Measurements from ENCODE around the gene TSKU. TPM values are rescaled to one million over a fixed set of nuclear protein-coding genes. Genes with fewer than 3 reads are reported as not detected.

TSKU gene
- total RNA-seq, 1 donor from 2014 or later = 48.8 TPM

DNA sequence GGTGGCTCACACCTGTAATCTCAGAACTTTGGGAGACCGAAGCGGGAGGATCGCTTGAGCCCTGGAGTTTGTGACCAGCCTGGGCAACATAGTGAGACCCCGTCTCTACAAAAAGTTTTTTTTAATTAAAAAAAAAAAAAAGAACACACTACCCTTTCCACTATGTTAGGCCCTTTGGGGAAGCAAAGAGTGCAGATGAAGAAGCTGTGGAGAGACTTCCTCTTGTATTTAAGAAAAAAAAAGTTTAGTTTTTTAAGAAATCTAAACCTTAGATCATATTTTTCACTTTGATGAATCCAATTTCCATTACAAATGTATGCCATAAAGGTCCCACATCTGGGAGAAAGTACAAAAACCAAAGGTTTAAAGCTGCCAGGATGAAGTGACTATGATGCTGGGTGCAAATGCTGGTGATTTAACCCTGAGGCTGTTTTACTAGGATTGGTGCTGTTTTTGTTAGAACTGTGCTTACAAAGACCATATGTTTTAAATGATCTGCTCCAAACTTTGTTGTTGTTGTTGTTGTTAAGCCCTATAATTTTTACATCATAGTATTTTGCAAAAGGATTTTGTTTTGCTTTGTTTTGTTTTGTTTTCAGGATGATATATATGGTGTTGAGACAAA is 48.6 kb downstream of the TSKU start:
- intact Hi-C loops (cut with DNase I) = no loop called here
- DNase-seq (ENCODE audit: low spot score) (no peak), ATAC-seq (no peak)

DNA sequence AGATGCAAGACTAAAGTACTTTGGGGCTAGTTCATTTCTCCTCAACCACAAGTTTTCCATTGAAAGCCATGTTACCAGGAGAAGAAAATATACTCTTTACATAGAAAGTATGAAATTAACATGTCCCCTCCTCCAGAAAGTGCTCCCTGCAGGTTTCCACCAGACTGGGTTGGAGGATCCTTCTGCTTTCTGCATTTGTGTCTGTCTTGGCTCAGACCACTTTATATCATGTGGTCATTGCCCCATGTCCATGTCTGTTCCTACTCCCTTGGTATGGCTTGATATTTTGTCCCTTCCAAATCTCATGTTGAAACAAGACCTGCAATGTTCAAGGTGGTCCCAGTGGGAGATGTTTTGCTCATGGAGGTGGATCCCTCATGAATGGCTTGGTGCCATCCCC is 49.2 kb downstream of the TSKU start:
- DNase-seq (ENCODE audit: low spot score) (no peak), ATAC-seq (no peak)
- intact Hi-C loops (cut with DNase I) = no loop called here

DNA sequence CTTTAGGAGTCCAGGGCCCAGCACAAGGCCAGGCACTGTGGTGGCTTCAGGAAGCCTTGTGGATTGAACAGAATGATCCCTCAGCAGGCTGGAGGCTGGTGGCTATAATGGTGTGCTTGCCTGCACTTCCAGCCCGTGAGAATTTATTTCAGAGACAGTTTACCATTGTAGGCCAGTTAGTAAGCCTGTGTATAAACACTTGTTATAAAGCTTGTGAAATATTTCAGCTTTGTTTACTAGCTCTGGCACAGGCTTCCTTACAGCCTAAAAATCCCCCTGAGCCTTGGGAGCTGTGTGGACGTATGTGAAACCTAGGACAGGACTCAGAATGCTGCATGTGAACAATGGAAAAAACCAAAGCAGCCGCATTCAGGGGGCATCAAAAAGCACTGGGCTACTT is 51.0 kb downstream of the TSKU start:
- intact Hi-C loops (cut with DNase I) = no loop called here
- ATAC-seq (no peak), DNase-seq (ENCODE audit: low spot score) (no peak)

DNA sequence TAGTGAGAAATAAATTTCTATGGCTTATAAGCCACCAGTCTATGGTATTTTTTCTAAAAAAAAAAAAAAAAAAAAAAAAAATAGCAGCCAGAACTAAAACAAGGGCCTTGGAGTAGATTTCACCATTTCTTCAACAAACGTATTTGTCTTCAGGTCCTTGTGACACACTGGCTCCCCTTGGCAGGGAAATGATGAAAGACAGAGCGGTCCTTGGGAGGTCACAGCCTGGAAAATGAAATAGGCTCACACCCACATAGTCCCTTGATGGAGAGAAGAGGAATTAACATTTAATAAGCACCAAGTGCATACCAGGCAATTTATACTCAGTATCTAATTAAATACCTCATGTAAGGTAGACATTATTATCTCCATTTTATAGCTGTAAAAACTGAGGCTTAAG is 51.9 kb downstream of the TSKU start:
- ATAC-seq = no peak
- intact Hi-C loops (cut with DNase I) = no loop called here
- DNase-seq (ENCODE audit: low spot score) = no peak

DNA sequence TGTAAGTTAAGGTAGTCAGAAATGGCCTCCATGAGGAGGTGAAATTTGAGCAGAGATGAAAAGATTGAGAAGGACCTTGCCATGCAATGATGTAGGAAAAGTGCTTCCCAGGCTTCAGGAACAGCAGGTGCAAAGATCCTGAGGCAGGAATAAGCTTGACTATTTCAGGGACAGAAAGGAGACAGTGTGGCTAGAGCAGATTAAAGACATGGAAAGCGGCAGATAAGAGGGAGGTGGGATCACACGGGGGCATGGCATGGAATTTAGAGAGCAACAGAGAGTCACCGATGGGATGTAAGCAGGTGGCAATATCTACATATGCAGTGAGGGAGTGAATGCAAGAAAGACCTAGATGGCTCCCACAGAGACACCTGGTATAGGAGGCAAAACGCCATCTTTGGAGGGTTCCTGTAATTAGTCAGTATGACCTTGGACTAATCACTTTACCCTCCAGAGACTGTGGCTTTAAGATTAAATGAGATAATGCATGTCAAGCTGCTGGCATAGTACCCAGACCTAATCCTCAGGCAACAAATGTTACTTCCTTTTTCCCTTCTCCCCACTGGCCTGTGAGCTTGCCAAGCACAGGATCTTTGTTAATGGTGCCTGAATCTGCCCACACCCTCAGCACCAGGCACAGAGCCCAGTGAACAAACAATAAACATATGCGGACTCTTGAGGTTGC is 52.9 kb downstream of the TSKU start:
- ATAC-seq (peak; percentile 52), DNase-seq (ENCODE audit: low spot score) (no peak)
- intact Hi-C loops (cut with DNase I) = no loop called here

DNA sequence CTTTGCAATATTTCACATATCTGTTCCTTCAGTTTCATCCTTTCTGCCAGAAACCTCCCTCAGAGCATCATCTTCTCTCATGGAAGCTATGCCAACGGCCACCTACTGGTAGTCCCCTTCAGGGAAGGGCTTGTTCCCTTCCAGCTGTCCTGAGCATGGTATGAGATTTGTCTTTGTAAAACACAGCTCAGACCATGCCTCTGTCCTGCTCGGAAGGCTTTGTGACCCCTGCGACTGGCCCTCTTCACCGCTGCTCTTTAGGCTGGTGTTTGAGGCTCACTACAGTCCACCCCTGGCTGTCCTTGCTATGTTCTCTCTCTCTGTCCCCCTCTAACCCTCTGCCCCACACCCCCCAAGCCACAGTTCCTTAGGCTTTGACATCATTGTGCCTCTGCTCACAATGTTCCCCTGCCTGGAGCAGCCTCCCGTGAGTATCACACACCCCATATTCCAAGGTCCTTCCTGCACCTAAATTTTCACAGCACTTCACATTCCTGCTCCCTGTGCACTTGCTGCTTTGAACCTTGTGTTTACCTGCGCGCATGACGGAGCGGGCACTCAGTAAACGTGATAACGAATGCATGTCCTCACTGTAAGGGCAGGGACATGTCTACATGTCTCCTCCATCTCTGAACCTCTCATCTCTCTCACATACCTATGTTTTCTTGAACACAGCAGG is 53.6 kb downstream of the TSKU start:
- intact Hi-C loops (cut with DNase I) = no loop called here
- DNase-seq (ENCODE audit: low spot score) = no peak
- ATAC-seq = no peak

DNA sequence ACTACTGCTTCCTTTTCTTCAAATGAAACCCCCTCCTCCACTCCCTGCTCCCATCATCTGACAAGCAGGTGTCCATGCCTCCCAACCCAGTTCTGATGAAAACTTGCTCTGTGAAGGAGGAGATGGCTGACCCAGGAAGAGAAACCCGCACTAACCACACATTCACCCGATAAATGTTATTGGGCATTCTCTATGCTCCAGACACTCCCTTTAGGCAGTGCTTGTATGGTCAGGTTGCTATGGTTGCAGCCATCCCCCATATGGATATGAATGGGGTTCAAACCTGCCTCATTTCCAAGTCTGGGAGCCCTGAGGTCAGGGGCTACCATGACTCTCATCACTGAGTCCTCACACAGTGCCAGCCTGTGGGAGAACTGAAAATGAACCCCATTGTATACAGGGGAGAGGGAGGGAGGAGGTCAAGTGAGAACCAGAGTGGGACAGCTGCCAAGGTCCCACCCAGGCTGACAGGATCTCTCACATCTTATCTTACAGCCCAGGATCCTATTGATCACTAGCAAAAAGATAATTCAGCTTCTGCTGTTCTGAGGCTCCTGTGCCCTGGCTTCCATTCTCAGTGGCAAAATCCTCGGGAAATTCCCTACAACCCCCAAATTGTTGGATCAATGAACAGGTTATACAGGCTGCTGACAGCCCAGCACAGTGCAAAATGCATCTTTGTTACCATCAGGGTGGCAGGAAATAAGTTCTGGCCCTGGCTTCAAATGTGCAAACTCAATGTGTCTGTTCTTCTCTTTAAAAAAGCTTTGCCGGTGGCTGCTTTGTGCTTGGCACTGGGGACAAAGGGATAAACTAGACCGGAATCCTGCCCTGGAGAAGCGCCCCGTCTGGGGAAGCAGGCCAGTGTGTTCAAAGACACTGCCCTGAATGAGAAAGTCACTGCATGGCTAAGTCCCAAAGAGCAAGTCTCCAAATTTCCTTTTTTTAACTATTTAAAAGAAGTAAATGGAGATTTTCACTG is 54.8 kb downstream of the TSKU start:
- ATAC-seq (peak; percentile 54), DNase-seq (ENCODE audit: low spot score) (no peak)
- intact Hi-C loops (cut with DNase I) = no loop called here

DNA sequence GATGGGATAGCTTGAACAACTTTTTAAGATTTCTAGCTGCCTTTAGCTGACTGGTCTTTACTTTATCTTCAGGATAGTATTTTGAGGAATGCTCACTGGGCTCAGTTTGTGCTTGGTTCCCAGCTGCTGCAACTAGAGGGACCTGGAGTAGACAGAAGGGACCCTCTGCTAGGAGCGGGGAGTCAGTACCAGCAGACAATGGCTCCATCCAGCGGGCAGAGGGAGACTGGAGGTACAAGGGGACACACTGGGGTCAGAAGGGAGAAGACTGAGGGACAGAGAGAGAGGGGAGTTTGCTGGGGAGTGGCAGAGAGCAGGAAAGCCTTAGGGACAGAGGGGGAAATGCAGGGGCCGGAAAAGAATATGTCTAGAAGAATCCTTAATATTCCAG is 55.5 kb downstream of the TSKU start:
- DNase-seq (ENCODE audit: low spot score) = no peak
- intact Hi-C loops (cut with DNase I) = no loop called here
- peak; percentile 71 for ATAC-seq

DNA sequence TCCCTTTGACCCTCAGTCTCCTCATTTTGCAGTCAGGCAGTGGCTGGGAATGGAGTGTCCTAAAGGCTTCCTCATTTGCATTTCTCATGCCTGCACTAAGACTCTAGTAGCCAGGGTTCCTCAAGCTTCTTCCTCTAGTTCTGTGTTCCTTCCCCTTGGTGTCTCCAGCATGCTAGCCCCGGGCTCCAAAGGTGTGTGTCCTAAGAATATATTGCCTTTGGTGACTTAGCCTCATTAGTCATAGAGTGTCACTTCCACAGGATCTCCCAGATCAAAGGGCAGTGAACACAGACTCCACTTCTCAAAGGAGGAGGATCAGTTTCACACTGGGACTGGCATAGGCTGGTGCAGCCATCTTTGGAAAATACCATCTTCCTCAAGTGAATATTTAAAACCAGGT is 56.2 kb downstream of the TSKU start:
- ATAC-seq (no peak), DNase-seq (ENCODE audit: low spot score) (no peak)
- intact Hi-C loops (cut with DNase I) = no loop called here

DNA sequence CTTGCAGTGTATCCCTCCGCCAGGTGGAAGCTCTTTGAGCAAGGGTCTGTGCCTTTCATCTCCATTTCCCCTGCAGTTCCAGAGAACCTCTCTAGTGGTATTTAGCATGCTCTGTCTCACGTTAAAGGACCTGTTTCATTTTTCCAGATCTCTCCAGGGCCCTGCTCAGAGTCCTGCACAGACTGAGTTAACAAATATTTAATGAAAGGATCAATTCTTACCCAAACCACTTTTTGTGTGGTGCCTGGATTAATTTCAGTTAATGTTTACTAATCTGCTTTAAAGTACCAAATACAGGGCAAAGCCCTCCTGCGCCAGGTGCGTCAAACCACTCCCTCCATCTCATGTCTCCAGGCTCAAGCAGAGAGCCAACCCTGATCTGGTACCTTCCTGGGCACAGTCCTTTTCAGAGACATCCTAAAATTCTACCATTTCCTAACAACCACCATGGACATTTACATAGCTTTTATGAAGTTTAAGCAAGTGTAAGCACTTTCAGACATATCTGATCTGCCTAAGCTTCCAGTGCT is 58.8 kb downstream of the TSKU start:
- DNase-seq (ENCODE audit: low spot score) (no peak), ATAC-seq (no peak)
- intact Hi-C loops (cut with DNase I) = no loop called here

DNA sequence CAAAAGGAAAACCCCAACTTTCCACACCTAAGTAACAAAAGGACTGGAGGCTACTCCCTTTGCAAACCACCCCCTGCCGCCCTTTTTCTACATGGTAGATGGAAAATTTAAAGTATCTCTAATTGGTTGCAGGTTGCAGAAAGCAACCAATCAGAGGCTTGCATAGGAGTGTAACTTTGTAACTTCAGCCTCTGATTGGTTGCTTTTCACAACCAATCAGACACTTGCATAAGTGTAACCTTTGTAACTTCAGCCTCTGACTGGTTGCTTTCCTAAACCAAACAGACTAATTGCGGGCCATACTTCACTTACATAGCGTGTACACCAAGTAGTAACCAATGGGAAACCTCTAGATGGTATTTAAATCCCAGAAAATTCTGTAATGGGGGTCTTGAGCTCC is 60.8 kb downstream of the TSKU start:
- intact Hi-C loops (cut with DNase I) = no loop called here
- ATAC-seq (no peak), DNase-seq (ENCODE audit: low spot score) (no peak)

DNA sequence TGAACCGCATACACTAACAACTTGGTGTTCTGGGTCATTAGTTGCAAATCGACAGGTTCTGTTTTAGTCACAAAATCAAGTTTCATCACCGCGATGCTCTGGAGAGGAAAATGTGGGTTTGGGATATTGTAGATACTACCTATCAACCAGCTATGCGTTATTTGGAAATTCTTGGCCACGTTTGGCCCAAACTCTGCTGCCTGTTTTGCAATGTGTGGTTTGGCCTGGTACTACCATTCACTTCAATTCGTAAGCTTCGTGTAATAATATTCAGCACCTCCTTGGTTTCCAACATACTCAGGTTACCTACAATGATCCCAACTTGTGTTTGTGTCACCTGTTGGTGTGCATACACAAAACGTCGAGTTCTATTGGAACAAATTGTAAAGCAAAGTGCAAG is 61.4 kb downstream of the TSKU start:
- no peak for ATAC-seq
- intact Hi-C loops (cut with DNase I) = no loop called here
- no peak for DNase-seq (ENCODE audit: low spot score)

DNA sequence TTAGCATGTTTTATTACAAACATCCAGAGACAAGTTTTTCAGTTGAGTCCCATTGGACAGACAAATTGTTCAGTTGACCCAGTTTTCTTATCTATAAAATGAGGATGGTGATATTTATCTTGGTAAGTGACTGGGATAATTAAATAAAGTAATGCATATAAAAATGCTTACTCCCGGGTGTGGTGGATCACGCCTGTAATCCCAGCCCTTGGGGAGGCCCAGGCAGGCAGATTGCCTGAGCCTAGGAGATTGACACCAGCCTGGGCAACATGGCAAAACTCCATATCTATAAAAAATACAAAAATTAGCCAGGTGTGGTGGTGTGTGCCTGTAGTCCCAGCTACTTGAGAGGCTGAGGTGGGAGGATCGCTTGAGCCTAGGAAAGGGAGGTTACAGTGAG is 61.9 kb downstream of the TSKU start:
- DNase-seq (ENCODE audit: low spot score) = no peak
- no peak for ATAC-seq
- intact Hi-C loops (cut with DNase I) = no loop called here

DNA sequence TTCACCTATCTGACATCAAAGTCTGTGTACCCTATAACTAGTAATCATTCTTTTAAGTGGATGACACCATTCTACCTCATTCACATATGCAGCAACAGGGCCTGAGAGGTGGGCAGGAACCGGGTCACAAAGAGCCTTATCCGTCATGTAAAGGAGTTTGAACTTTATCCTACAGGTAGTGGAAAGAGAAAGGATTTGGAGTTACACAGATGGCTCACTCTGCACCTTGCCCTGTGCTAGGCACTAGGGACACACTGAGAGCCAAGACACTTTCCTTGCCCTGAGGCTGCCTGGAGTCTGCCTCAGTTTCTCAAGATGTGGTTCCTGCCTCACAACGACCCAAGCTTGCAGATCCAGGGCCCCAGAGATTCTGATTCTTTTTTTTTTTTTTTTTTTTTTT is 63.3 kb downstream of the TSKU start:
- DNase-seq (ENCODE audit: low spot score) (no peak), ATAC-seq (no peak)
- intact Hi-C loops (cut with DNase I) = no loop called here

Other genes starting within 250 kb of the TSKU start
- gene LRRC32, start 112.6 kb upstream of the TSKU start, total RNA-seq = 192 TPM
- 56.7 TPM for gene ACER3, start 77.6 kb downstream of the TSKU start, total RNA-seq